ENCODE results near the gene ABLIM3. TPM values are rescaled to one million over a fixed set of nuclear protein-coding genes. Genes with fewer than 3 reads are reported as not detected.

The ABLIM3 gene
- total and polyA plus RNA-seq, 2 experiments from 2014 or later: 0.19 to 2.2 TPM

DNA sequence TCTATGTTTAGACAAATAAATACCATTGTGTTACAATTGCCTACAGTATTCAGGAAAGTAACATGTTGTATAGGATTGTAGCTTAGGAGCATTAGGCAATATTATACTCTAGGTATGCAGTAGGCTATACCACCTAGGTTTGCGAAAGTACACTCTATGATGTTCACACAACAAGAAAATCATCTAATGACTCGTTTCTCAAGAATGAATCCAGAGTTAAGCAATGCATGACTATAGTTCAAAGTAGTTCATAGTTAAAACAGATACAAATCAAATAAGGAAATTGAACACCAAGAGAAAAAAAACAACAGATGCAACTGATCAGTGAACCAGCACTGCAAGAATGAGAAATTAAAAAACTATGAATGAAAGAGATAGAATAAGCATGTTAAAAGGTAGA, 27.6 kb upstream of the ABLIM3 start (continued):
- TF ChIP-seq, protein P1, sequence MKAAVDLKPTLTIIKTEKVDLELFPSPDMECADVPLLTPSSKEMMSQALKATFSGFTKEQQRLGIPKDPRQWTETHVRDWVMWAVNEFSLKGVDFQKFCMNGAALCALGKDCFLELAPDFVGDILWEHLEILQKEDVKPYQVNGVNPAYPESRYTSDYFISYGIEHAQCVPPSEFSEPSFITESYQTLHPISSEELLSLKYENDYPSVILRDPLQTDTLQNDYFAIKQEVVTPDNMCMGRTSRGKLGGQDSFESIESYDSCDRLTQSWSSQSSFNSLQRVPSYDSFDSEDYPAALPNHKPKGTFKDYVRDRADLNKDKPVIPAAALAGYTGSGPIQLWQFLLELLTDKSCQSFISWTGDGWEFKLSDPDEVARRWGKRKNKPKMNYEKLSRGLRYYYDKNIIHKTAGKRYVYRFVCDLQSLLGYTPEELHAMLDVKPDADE (IDR thresholded peaks at IDR 0.05): no peak
- TF ChIP-seq JUNB (IDR thresholded peaks at IDR 0.05; ENCODE audit: unreplicated experiment): no peak
- no peak for TF ChIP-seq ZNF331 (CRISPR knock-in tag; IDR thresholded peaks at IDR 0.05; ENCODE audit: low read depth)
- TF ChIP-seq, protein P2, sequence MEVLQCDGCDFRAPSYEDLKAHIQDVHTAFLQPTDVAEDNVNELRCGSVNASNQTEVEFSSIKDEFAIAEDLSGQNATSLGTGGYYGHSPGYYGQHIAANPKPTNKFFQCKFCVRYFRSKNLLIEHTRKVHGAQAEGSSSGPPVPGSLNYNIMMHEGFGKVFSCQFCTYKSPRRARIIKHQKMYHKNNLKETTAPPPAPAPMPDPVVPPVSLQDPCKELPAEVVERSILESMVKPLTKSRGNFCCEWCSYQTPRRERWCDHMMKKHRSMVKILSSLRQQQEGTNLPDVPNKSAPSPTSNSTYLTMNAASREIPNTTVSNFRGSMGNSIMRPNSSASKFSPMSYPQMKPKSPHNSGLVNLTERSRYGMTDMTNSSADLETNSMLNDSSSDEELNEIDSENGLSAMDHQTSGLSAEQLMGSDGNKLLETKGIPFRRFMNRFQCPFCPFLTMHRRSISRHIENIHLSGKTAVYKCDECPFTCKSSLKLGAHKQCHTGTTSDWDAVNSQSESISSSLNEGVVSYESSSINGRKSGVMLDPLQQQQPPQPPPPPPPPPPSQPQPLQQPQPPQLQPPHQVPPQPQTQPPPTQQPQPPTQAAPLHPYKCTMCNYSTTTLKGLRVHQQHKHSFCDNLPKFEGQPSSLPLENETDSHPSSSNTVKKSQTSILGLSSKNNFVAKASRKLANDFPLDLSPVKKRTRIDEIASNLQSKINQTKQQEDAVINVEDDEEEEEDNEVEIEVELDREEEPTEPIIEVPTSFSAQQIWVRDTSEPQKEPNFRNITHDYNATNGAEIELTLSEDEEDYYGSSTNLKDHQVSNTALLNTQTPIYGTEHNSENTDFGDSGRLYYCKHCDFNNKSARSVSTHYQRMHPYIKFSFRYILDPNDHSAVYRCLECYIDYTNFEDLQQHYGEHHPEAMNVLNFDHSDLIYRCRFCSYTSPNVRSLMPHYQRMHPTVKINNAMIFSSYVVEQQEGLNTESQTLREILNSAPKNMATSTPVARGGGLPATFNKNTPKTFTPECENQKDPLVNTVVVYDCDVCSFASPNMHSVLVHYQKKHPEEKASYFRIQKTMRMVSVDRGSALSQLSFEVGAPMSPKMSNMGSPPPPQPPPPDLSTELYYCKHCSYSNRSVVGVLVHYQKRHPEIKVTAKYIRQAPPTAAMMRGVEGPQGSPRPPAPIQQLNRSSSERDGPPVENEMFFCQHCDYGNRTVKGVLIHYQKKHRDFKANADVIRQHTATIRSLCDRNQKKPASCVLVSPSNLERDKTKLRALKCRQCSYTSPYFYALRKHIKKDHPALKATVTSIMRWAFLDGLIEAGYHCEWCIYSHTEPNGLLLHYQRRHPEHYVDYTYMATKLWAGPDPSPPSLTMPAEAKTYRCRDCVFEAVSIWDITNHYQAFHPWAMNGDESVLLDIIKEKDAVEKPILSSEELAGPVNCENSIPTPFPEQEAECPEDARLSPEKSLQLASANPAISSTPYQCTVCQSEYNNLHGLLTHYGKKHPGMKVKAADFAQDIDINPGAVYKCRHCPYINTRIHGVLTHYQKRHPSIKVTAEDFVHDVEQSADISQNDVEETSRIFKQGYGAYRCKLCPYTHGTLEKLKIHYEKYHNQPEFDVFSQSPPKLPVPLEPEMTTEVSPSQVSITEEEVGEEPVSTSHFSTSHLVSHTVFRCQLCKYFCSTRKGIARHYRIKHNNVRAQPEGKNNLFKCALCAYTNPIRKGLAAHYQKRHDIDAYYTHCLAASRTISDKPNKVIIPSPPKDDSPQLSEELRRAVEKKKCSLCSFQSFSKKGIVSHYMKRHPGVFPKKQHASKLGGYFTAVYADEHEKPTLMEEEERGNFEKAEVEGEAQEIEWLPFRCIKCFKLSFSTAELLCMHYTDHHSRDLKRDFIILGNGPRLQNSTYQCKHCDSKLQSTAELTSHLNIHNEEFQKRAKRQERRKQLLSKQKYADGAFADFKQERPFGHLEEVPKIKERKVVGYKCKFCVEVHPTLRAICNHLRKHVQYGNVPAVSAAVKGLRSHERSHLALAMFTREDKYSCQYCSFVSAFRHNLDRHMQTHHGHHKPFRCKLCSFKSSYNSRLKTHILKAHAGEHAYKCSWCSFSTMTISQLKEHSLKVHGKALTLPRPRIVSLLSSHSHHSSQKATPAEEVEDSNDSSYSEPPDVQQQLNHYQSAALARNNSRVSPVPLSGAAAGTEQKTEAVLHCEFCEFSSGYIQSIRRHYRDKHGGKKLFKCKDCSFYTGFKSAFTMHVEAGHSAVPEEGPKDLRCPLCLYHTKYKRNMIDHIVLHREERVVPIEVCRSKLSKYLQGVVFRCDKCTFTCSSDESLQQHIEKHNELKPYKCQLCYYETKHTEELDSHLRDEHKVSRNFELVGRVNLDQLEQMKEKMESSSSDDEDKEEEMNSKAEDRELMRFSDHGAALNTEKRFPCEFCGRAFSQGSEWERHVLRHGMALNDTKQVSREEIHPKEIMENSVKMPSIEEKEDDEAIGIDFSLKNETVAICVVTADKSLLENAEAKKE (CRISPR knock-in tag; IDR thresholded peaks at IDR 0.05): no peak
- TF ChIP-seq CREB1 (CRISPR knock-in tag; IDR thresholded peaks at IDR 0.05; ENCODE audit: low read depth): no peak
- TF ChIP-seq EZH2phosphoT487 (IDR thresholded peaks at IDR 0.05; ENCODE audit: unreplicated experiment): no peak
- no peak for TF ChIP-seq ZNF114 (CRISPR knock-in tag; IDR thresholded peaks at IDR 0.05)

DNA sequence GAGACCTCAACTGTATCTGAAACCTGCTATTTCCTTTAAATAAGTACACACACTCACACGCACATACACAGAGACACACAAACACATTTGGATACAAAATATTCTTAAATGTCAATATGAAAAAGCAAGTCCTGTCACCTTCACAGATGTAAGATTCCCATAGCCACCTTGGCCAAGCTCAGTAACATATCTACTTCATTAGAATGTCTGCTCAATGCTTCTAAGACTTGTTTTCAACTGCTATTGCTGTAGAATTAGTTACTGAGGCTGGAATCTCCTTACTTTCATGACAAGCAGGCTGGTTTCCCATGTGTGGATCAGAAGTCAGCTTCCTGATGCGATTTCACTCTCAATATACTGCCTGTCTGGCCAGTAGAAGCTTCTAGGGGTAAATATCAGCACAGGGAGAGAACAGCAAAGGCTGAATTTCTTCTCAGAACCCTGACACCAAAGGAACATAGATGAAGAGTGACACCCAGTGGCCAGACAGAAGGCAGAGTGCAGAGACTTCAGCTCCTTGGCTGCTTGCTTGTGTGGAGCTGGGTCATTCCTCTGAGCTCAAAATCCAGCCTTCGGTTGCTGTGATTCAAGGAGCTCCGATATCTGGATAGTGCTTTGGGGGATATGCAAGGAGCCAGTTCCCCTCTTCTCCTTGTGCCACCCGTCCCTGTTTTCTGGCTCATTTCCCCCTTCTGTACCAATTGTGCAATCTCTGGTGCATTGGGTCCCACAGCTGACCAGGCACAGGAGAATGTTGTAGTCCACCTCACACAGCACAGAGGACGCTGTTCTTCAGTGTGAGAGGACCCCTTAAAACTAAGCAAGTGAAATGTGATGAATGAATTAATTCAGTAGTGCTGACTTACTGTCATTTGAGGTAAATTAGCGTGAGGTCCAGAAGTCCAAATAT, 26.6 kb upstream of the ABLIM3 start:
- DNase-seq (ENCODE audit: low spot score): peak; percentile 89
- Mint-ChIP-seq H3K9me3 (no peaks in the 10 kb centered on the region), H3K36me3 (ENCODE audit: low read depth) (no peaks in the 10 kb centered on the region), H3K27ac (no peak overlapping the region), H3K4me3 (no peak overlapping the region), H3K4me1 (no peaks in the 10 kb centered on the region), H3K27me3 (ENCODE audit: insufficient read depth, low read depth, poor library complexity) (peaks cover 1% of the 10 kb centered on the region)
- no peak overlapping the region for H3K27ac ChIP-seq (ENCODE audit: low read depth)
- H3K36me3 ChIP-seq (ENCODE audit: insufficient read depth): no peaks in the 10 kb centered on the region
- no peaks in the 10 kb centered on the region for H4K20me1 ChIP-seq (replicated peaks; ENCODE audit: insufficient read depth)
- H3K4me3 ChIP-seq: no peak overlapping the region
- ATAC-seq: peak; percentile 100
- TF ChIP-seq, protein P3, sequence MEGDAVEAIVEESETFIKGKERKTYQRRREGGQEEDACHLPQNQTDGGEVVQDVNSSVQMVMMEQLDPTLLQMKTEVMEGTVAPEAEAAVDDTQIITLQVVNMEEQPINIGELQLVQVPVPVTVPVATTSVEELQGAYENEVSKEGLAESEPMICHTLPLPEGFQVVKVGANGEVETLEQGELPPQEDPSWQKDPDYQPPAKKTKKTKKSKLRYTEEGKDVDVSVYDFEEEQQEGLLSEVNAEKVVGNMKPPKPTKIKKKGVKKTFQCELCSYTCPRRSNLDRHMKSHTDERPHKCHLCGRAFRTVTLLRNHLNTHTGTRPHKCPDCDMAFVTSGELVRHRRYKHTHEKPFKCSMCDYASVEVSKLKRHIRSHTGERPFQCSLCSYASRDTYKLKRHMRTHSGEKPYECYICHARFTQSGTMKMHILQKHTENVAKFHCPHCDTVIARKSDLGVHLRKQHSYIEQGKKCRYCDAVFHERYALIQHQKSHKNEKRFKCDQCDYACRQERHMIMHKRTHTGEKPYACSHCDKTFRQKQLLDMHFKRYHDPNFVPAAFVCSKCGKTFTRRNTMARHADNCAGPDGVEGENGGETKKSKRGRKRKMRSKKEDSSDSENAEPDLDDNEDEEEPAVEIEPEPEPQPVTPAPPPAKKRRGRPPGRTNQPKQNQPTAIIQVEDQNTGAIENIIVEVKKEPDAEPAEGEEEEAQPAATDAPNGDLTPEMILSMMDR (conservative IDR thresholded peaks at IDR 0.05; ENCODE audit: low read depth in 2 of 2): peak; percentile 75 to 95
- no peak for TF ChIP-seq EZH2phosphoT487 (IDR thresholded peaks at IDR 0.05; ENCODE audit: unreplicated experiment)
- H3K27me3 ChIP-seq (ENCODE audit: insufficient read depth): no peaks in the 10 kb centered on the region
- no peaks in the 10 kb centered on the region for H3K4me1 ChIP-seq (ENCODE audit: insufficient read depth)
- H3K4me2 ChIP-seq: no peak overlapping the region
- no peaks in the 10 kb centered on the region for H3F3A ChIP-seq (replicated peaks; ENCODE audit: low read depth)
- H3K79me2 ChIP-seq (replicated peaks; ENCODE audit: insufficient read depth): no peaks in the 10 kb centered on the region
- no peaks in the 10 kb centered on the region for H3K9me2 ChIP-seq (ENCODE audit: insufficient read depth)
- no peak overlapping the region for H2AFZ ChIP-seq

Data from GM23338 (cell line).